ENCODE data around the gene ZMIZ1.

GRCh38 chr10:79028451-79029010 is 40.2 kb upstream of the ZMIZ1 start:
- no peak for TF ChIP-seq POLR2AphosphoS5 (IDR thresholded peaks at IDR 0.05; ENCODE audit: low read depth, low read length)
- TF ChIP-seq REST (IDR thresholded peaks at IDR 0.05; ENCODE audit: insufficient read depth in 1 of 2, low read depth in 2 of 2, low read length in 2 of 2), result no peak
- TF ChIP-seq TAF1 (IDR thresholded peaks at IDR 0.05; ENCODE audit: borderline replicate concordance, insufficient read depth, low read length), result no peak
